KMS-11 (cell line): ENCODE measurements around the gene ZBTB17.

ENCODE experiments used
- H2AFZ ChIP-seq: fragments of 200-600 bp; sonication (generic); 2 replicates; pipeline ENCODE4 v1.6.1; 2016; ENCODE audit warnings: antibody characterized with exemption, mixed run types, low read depth
- H3K27ac ChIP-seq: fragments of 200-600 bp; sonication (generic); 2 replicates; pipeline ENCODE4 v1.6.1; 2016; ENCODE audit warnings: mild to moderate bottlenecking, mixed run types
- H3K27me3 ChIP-seq: fragments of 200-600 bp; sonication (generic); 2 replicates; pipeline ENCODE4 v1.6.1; 2017; ENCODE audit warnings: mild to moderate bottlenecking, low read depth, mixed run types, moderate library complexity; ENCODE audit not compliant: insufficient read depth
- H3K36me3 ChIP-seq: fragments of 200-600 bp; sonication (generic); 2 replicates; pipeline ENCODE4 v1.6.1; 2017; ENCODE audit warnings: mild to moderate bottlenecking, mixed run types; ENCODE audit not compliant: insufficient read depth
- H3K4me1 ChIP-seq: fragments of 200-600 bp; sonication (generic); 2 replicates; pipeline ENCODE4 v1.6.1; 2016; ENCODE audit warnings: mild to moderate bottlenecking, low read depth, mixed run types; ENCODE audit not compliant: poor library complexity, severe bottlenecking
- H3K4me2 ChIP-seq: fragments of 200-600 bp; sonication (generic); 2 replicates; pipeline ENCODE4 v1.7.0; 2016; ENCODE audit warnings: mild to moderate bottlenecking, mixed run types
- H3K4me3 ChIP-seq: fragments of 200-600 bp; sonication (generic); IDR thresholded peaks from 2 replicates; pipeline ENCODE4 v1.6.1; 2017; ENCODE audit warnings: low read depth, low read length, mixed read lengths; ENCODE audit not compliant: insufficient read depth
- H3K79me2 ChIP-seq: fragments of 200-600 bp; sonication (generic); 2 replicates; pipeline ENCODE4 v1.6.1; 2016; ENCODE audit warnings: low read depth, mixed run types; ENCODE audit not compliant: insufficient read depth
- H3K9ac ChIP-seq: fragments of 200-600 bp; sonication (generic); 2 replicates; pipeline ENCODE4 v1.6.1; 2016; ENCODE audit warnings: mild to moderate bottlenecking, mixed run types
- H4K20me1 ChIP-seq: fragments of 200-600 bp; sonication (generic); 2 replicates; pipeline ENCODE4 v1.6.1; 2016; ENCODE audit warnings: mild to moderate bottlenecking, mixed run types; ENCODE audit not compliant: insufficient read depth
- TF ChIP-seq, protein P1 (sequence below): fragments of 200-600 bp; sonication (generic); conservative IDR thresholded peaks from 2 replicates; pipeline ENCODE4 v1.6.1; 2017; ENCODE audit warnings: low read depth, mild to moderate bottlenecking, antibody characterized with exemption, low read length, moderate library complexity, mixed read lengths

Gene ZBTB17

DNA sequence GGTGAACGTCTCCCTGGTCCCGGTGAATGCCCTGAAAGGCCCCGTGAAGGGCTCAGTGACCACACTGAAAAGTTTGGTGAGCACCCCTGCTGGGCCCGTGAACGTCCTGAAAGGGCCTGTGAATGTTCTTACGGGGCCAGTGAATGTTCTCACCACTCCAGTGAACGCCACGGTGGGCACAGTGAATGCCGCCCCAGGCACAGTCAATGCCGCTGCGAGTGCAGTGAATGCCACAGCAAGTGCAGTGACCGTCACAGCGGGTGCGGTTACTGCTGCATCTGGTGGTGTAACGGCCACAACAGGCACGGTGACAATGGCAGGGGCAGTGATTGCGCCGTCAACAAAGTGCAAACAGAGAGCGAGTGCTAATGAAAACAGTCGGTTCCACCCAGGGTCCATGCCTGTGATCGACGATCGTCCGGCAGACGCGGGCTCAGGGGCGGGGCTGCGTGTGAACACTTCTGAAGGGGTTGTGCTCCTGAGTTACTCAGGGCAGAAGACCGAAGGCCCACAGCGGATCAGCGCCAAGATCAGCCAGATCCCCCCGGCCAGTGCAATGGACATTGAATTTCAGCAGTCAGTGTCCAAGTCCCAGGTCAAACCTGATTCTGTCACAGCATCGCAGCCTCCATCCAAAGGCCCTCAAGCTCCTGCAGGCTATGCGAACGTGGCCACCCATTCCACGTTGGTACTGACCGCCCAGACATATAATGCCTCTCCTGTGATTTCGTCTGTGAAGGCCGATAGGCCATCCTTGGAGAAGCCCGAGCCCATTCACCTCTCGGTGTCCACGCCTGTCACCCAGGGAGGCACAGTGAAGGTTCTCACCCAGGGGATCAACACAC is 41.5 kb downstream of the ZBTB17 start:
- peaks cover 12% of the 10 kb centered on the region; the same call in 1 of the 2 replicates for H3K36me3 ChIP-seq
- TF ChIP-seq, protein P1, sequence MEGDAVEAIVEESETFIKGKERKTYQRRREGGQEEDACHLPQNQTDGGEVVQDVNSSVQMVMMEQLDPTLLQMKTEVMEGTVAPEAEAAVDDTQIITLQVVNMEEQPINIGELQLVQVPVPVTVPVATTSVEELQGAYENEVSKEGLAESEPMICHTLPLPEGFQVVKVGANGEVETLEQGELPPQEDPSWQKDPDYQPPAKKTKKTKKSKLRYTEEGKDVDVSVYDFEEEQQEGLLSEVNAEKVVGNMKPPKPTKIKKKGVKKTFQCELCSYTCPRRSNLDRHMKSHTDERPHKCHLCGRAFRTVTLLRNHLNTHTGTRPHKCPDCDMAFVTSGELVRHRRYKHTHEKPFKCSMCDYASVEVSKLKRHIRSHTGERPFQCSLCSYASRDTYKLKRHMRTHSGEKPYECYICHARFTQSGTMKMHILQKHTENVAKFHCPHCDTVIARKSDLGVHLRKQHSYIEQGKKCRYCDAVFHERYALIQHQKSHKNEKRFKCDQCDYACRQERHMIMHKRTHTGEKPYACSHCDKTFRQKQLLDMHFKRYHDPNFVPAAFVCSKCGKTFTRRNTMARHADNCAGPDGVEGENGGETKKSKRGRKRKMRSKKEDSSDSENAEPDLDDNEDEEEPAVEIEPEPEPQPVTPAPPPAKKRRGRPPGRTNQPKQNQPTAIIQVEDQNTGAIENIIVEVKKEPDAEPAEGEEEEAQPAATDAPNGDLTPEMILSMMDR, result no peak
- H4K20me1 ChIP-seq, result no peaks in the 10 kb centered on the region
- no peak overlapping the region for H3K27ac ChIP-seq
- no peak overlapping the region for H3K4me3 ChIP-seq
- no peak overlapping the region for H2AFZ ChIP-seq
- H3K27me3 ChIP-seq, result no peaks in the 10 kb centered on the region
- no peaks in the 10 kb centered on the region for H3K79me2 ChIP-seq
- H3K9ac ChIP-seq, result no peak overlapping the region
- H3K4me2 ChIP-seq, result no peak overlapping the region
- H3K4me1 ChIP-seq, result no peaks in the 10 kb centered on the region

DNA sequence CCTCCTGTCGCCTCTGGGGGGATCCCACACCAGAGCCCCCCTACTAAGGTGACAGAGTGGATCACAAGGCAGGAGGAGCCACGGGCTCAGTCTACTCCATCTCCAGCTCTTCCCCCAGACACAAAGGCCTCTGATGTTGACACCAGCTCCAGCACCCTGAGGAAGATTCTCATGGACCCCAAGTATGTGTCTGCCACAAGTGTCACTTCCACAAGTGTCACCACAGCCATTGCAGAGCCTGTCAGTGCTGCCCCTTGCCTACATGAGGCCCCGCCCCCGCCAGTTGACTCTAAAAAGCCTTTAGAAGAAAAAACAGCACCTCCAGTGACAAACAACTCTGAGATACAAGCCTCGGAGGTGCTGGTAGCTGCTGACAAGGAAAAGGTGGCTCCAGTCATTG is 42.2 kb downstream of the ZBTB17 start:
- peaks cover 19% of the 10 kb centered on the region; the same call in 1 of the 2 replicates for H3K36me3 ChIP-seq
- H3K9ac ChIP-seq, result no peak overlapping the region
- H3K27ac ChIP-seq, result no peak overlapping the region
- TF ChIP-seq, protein P1, result no peak
- no peak overlapping the region for H2AFZ ChIP-seq
- no peak overlapping the region for H3K4me3 ChIP-seq
- no peaks in the 10 kb centered on the region for H3K79me2 ChIP-seq
- H3K27me3 ChIP-seq, result no peaks in the 10 kb centered on the region
- H3K4me2 ChIP-seq, result no peak overlapping the region
- H3K4me1 ChIP-seq, result no peaks in the 10 kb centered on the region
- H4K20me1 ChIP-seq, result no peaks in the 10 kb centered on the region

DNA sequence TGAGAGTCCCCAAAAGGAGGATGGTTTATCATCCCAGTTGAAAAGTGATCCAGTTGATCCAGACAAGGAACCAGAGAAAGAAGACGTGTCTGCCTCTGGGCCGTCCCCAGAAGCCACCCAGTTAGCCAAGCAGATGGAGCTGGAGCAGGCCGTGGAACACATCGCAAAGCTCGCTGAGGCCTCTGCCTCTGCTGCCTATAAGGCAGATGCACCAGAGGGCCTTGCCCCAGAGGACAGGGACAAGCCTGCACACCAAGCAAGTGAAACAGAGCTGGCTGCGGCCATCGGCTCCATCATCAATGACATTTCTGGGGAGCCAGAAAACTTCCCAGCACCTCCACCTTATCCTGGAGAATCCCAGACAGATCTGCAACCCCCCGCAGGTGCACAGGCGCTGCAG is 43.3 kb downstream of the ZBTB17 start:
- H3K4me1 ChIP-seq, result no peaks in the 10 kb centered on the region
- no peak overlapping the region for H3K4me3 ChIP-seq
- no peak overlapping the region for H3K4me2 ChIP-seq
- H3K27ac ChIP-seq, result no peak overlapping the region
- H3K36me3 ChIP-seq, result peaks cover 28% of the 10 kb centered on the region; the same call in 1 of the 2 replicates
- H3K27me3 ChIP-seq, result no peaks in the 10 kb centered on the region
- no peak overlapping the region for H2AFZ ChIP-seq
- H3K9ac ChIP-seq, result no peak overlapping the region
- no peaks in the 10 kb centered on the region for H4K20me1 ChIP-seq
- TF ChIP-seq, protein P1, result no peak
- H3K79me2 ChIP-seq, result no peaks in the 10 kb centered on the region

DNA sequence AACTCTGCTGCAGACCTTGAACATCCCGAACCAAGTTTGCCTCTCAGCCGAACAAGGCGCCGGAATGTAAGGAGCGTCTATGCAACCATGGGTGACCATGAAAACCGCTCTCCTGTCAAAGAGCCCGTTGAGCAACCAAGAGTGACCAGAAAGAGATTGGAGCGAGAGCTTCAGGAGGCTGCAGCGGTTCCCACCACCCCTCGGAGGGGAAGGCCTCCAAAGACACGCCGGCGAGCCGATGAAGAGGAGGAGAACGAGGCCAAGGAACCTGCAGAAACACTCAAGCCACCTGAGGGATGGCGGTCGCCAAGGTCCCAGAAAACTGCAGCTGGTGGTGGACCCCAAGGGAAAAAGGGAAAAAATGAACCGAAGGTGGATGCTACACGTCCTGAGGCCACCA is 44.0 kb downstream of the ZBTB17 start:
- Histone ChIP-seq H3K4me3 (no peak overlapping the region), H3K36me3 (peaks cover 27% of the 10 kb centered on the region; the same call in 1 of the 2 replicates), H3K27ac (no peak overlapping the region), H4K20me1 (no peaks in the 10 kb centered on the region), H3K27me3 (no peaks in the 10 kb centered on the region), H3K4me1 (no peaks in the 10 kb centered on the region), H3K79me2 (0 out of 2 replicates have a peak, but pooled peaks cover 3% of the 10 kb centered on the region), H3K9ac (no peak overlapping the region), H2AFZ (no peak overlapping the region), H3K4me2 (no peak overlapping the region)
- TF ChIP-seq, protein P1, result no peak
